Uterus (tissue), 2 donors: ENCODE results near the gene IGSF23.

Experiments used
- POLR2A ChIP-seq, 2 donors: fragments of 450-650 bp; IDR thresholded peaks; one replicate each; pipeline ENCODE4 v1.6.1; 2016; ENCODE audit warnings: antibody characterized with exemption in 2 of 2, mild to moderate bottlenecking in 1 of 2, moderate library complexity in 1 of 2
- TF ChIP-seq, protein P1 (sequence below), 4 experiments: fragments of 200-600 bp in 2 of 4; fragments of 450-650 bp in 2 of 4; sonication (generic) in 2 of 4; IDR thresholded peaks; one replicate each; pipeline ENCODE4 v1.5.1; 2016 to 2019; ENCODE audit warnings: antibody characterized with exemption in 4 of 4, mild to moderate bottlenecking in 2 of 4, moderate library complexity in 1 of 4

DNA sequence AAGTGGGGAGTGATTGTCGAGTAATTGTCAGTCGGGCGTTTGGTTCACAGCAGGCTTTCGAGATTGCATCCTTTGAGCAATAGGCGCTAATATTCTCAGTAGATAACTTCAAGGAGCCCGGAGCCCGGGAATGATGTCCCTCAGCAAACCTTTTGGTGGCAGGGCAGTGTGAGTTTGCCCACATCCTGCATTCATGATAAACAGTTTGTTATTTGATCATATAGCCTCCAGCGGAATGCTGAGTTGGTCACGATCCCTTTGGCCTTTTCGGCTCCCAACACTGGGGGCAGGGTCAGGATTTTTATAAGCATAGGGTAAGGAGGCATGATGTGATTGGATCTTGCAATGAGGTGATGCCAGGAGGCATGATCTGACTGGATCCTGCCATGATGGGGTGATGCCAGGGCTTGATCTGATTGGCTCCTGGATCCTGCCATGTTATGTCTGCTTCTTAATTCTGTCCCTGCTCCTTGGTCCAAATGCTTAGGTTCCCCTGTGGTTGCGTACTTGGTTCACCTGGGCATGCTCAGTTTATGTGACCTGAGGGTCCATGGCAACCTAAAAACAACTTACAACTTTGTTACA, 38.2 kb upstream of the IGSF23 start:
- TF ChIP-seq, protein P1, sequence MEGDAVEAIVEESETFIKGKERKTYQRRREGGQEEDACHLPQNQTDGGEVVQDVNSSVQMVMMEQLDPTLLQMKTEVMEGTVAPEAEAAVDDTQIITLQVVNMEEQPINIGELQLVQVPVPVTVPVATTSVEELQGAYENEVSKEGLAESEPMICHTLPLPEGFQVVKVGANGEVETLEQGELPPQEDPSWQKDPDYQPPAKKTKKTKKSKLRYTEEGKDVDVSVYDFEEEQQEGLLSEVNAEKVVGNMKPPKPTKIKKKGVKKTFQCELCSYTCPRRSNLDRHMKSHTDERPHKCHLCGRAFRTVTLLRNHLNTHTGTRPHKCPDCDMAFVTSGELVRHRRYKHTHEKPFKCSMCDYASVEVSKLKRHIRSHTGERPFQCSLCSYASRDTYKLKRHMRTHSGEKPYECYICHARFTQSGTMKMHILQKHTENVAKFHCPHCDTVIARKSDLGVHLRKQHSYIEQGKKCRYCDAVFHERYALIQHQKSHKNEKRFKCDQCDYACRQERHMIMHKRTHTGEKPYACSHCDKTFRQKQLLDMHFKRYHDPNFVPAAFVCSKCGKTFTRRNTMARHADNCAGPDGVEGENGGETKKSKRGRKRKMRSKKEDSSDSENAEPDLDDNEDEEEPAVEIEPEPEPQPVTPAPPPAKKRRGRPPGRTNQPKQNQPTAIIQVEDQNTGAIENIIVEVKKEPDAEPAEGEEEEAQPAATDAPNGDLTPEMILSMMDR (IDR thresholded peaks at IDR 0.05), result no peak
- no peak for TF ChIP-seq POLR2A (IDR thresholded peaks at IDR 0.05)
